ENCODE data around the gene FMN2.

The FMN2 gene

GRCh38 chr1:240455228-240455821 lies 363.6 kb downstream of the FMN2 start:
- peak; percentile 58 for TF ChIP-seq CTCF (IDR thresholded peaks at IDR 0.05; ENCODE audit: insufficient read depth, missing control alignments)
- DNase-seq (ENCODE audit: insufficient read length, low spot score) (no peak), FAIRE-seq (no peak)

GRCh38 chr1:240457203-240457602 lies 365.5 kb downstream of the FMN2 start:
- no peak for FAIRE-seq
- TF ChIP-seq CTCF (IDR thresholded peaks at IDR 0.05; ENCODE audit: insufficient read depth, missing control alignments) = no peak
- no peak for DNase-seq (ENCODE audit: insufficient read length, low spot score)

GRCh38 chr1:240462277-240462676 lies 370.6 kb downstream of the FMN2 start:
- no peak for FAIRE-seq
- no peak for DNase-seq (ENCODE audit: insufficient read length, low spot score)
- TF ChIP-seq CTCF (IDR thresholded peaks at IDR 0.05; ENCODE audit: insufficient read depth, missing control alignments) = no peak

GRCh38 chr1:240462766-240463395 lies 371.2 kb downstream of the FMN2 start:
- TF ChIP-seq CTCF (IDR thresholded peaks at IDR 0.05; ENCODE audit: insufficient read depth, missing control alignments) = no peak
- DNase-seq (ENCODE audit: insufficient read length, low spot score) (peak; percentile 26), FAIRE-seq (peak; percentile 97)

GRCh38 chr1:240464099-240464498 lies 372.4 kb downstream of the FMN2 start:
- no peak for TF ChIP-seq CTCF (IDR thresholded peaks at IDR 0.05; ENCODE audit: insufficient read depth, missing control alignments)
- DNase-seq (ENCODE audit: insufficient read length, low spot score) (no peak), FAIRE-seq (peak; percentile 81)

GRCh38 chr1:240465531-240465940 lies 373.9 kb downstream of the FMN2 start:
- DNase-seq (ENCODE audit: insufficient read length, low spot score) (no peak), FAIRE-seq (peak; percentile 16)
- no peak for TF ChIP-seq CTCF (IDR thresholded peaks at IDR 0.05; ENCODE audit: insufficient read depth, missing control alignments)

- FAIRE-seq = peak; percentile 74
- TF ChIP-seq CTCF (IDR thresholded peaks at IDR 0.05; ENCODE audit: insufficient read depth, missing control alignments) = no peak
- DNase-seq (ENCODE audit: insufficient read length, low spot score) = no peak
These were observed 374.8 kb downstream of the FMN2 start for GRCh38 chr1:240466509-240466908.

Measured in D721Med (cell line).